Bone marrow (tissue), 2 donors: Measurements from ENCODE around the gene ETFB.

ENCODE experiments used
- DNase-seq, 2 donors: peaks; one replicate each; lab custom pipeline; 2025; lab: John Stamatoyannopoulos, UW

ETFB gene

DNA sequence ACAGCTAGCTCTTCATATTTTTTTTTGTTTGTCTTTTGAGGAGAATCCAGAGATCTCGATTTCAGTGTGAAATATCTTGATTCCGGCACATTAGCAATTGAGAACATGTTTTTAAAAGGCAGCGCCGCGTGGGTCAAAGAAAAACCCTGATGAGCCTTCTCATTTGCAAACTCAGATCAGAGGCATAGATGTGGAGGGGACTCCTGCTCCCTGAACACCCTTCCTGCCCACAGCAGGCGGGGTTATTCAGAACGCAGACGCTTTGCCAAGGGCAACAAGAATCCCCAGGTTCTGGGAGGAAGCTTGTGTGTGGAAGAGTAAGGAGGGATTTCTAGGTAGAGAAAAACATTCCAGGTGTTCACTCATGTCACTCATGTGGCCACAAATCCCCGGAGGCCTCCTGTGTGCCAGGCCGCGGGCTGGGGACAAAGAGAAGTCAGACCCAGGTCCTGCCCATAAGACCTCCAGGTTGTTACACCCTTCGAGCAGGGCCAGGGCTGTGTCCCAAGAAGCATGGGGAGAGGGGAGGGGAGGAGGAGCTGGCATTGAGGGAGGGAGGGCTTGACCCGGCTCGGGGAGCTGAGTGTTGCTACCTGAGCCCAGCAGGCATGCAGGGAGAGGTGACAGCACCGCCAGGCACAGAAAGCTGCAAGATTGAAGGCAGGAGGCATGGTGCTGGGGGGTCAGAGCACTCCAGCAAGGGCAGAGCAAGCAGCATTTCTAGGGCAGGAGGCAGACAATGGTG lies 70.6 kb downstream of the ETFB start:
- no peak for DNase-seq
